Sigmoid colon (tissue), 4 donors: Measurements from ENCODE around the gene PCP4.

Experiments
- CTCF ChIP-seq, 4 experiments: fragments of 450-650 bp in 3 of 4; fragments of 200-600 bp in 1 of 4; IDR thresholded peaks; one replicate each; pipeline ENCODE4 v1.5.1; 2016 to 2019; ENCODE audit warnings: antibody characterized with exemption in 4 of 4, mild to moderate bottlenecking in 3 of 4, moderate library complexity in 2 of 4
- EP300 ChIP-seq, 4 donors: sonication (generic); formaldehyde crosslinking; IDR thresholded peaks; one replicate each; pipeline ENCODE4 v1.6.1; 2017; ENCODE audit warnings: antibody characterized with exemption in 4 of 4
- POLR2A ChIP-seq, 2 donors: fragments of 450-650 bp; IDR thresholded peaks; one replicate each; pipeline ENCODE4 v1.6.1; 2016; ENCODE audit warnings: antibody characterized with exemption in 2 of 2, mild to moderate bottlenecking in 2 of 2, moderate library complexity in 2 of 2

GRCh38 chr21:39966786-39967185, 99.5 kb downstream of the PCP4 start:
- TF ChIP-seq CTCF (IDR thresholded peaks at IDR 0.05) (no peak), EP300 (IDR thresholded peaks at IDR 0.05) (no peak), POLR2A (IDR thresholded peaks at IDR 0.05) (no peak)
